Urothelium cell line (cell line): Measurements from ENCODE around the gene RPLP2.

Experiments
- DNase-seq: peaks from one replicate; pipeline ENCODE4 v3.0.0; 2011; ENCODE audit warnings: low spot score, mixed read lengths
- FAIRE-seq: peaks from 2 replicates; lab custom pipeline; 2011; peaks lifted over from hg19 to GRCh38; lab: Jason Lieb, UNC

RPLP2 gene

GRCh38 chr11:846496-847098, 36.8 kb downstream of the RPLP2 start:
- FAIRE-seq (no peak), DNase-seq (no peak)

GRCh38 chr11:847876-848275, 38.1 kb downstream of the RPLP2 start:
- DNase-seq (no peak), FAIRE-seq (no peak)

DNA sequence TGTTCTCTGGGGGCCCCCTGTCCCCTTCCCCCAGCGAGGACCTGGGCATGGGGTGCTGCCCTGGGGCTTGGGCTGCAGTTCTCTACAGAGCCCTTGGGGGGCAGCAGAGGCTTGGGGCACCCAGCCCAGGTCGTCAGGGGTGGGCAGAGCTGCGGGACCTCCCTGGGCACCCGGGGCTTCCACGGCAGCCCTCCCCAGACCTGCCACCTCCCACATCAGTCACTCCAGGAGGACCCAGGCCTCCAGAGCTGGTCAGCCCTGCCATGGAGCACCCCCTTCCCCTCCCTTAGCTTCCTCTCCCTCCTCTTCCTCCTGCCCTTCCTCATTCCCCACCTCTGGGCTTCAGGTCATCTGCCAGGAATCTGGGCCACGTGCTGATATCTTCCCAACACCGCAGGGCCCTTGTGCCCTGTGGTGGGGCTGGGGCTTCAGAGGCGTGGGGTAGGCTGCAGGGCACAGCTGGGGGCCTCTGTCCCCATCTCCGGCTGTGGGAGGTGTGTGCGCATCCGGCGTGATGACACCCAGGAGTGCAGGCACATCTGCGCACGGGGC, 38.7 kb downstream of the RPLP2 start:
- FAIRE-seq: no peak
- DNase-seq: peak; percentile 27

- DNase-seq (no peak), FAIRE-seq (no peak)
Observed at GRCh38 chr11:849104-849824, 39.5 kb downstream of the RPLP2 start.

DNA sequence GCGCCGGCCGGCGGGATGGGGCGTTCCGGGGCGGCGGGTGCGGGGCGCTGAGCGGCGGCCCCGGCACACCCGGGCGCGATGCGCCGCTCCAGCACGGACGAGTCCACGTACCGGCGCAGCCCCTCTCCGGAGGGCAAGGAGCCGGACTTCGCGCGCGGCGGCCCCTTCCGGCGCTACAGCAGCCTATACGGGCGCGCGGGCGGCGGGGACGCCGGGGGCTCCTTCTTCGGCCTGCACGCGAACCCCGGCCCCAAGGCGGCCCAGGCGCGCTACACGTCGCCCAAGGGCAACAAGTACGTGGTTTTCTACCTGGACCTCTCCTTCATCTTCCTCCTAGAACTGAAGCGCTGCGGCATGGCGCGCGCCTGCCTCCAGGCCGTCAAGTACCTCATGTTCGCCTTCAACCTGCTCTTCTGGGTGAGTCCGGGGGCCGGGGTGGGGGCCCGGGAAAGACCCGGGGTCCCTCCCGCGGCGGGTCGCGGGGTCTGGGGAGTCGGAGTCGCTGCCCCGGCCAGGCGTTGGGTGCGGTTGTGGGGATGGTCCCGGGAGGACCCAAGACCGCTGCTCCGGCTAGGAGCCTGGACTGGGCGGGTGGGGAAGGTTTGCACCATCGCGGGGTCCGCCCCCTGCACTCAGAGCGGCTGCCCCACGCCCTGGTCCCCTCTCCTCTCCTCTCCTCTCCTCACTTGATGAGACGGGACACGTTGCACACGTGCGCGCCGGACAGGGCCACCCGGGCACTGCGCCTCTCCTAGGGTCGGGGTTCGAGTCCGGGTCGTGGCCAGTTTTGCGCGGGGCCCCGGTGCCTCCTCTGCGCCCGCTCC, 40.4 kb downstream of the RPLP2 start:
- FAIRE-seq (no peak), DNase-seq (no peak)

GRCh38 chr11:850775-851763, 41.3 kb downstream of the RPLP2 start:
- DNase-seq (no peak), FAIRE-seq (no peak)

GRCh38 chr11:852762-853161, 43.0 kb downstream of the RPLP2 start:
- no peak for FAIRE-seq
- no peak for DNase-seq

GRCh38 chr11:853682-854448, 44.1 kb downstream of the RPLP2 start:
- no peak for FAIRE-seq
- no peak for DNase-seq

DNA sequence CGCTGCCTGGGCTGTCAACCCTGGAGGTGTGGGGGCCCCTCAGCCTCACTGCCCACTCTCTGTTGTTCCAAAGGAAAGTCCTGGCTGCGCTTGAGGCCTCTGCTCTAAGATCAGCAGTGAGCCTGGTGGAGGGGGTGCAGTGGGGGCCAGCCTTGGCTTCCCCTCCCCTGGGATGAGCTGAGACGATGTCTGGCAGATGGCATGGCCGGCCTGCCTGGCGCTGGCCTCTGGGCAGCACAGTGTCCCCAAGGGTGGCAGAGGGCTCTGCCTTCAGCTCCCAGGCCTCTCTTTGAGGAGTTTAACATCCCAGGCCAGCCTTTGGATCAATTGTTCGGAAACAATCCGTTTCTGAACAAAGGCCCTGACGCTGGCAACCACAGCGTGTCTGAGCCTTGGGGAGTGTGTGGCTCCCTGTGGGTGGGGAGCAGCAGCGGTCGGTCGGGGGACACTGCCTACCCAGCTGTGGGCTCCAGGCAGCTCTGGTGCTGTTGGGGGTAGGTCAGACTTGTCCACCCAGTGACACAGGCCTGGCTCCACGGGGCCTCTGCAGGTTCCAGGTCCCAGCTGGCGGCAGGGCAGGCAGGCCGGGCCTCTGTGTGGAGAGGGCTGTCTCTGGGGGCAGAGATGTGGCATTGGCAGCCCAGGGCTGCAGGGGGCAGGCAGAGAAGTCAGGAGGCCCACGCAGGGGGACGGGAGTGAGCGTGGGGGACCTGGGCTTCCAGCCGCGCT, 45.0 kb downstream of the RPLP2 start:
- no peak for FAIRE-seq
- DNase-seq: no peak

- no peak for DNase-seq
- FAIRE-seq: no peak
Observed at GRCh38 chr11:855330-855674, 45.5 kb downstream of the RPLP2 start.

DNA sequence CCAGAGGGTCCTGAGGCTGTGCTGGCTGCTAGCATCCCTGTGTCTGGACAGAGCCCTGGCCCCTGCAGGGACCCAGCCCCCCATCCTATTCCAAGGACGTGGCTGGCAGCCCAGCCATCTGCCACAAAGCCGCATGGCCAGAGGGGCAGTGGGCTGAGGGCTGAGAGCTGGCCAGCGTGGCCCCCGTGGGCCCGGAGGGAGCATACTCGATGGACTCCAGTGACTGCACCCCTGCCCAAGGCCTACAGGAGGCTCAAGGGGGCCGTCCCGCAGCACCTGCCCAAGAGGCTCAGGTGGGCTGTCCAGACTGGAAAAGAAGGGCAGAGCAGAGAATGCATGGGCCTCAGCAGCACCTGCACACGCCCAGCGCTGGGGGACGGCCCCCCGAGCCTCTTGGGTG, 46.0 kb downstream of the RPLP2 start:
- no peak for FAIRE-seq
- DNase-seq: no peak

DNA sequence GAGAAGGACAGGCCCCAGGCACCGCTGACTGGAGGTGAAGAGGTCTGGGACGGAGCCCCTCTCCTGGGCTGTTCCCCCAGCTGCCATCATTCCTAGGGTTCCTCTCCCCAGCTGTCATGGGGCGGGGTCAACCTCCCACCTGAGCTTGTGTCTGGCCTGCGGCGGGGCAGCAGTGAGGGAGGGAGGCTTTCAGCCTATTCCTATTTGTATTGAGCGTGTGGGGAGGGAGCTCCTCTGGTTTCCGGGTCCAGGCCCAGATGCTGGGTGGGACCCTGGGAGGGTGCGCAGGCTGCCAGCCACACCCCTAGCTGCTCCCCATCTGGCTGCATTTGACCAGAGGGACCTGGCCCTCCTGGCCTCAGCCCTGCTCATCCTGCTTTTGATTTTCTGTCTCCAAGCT, 46.6 kb downstream of the RPLP2 start:
- FAIRE-seq: no peak

DNA sequence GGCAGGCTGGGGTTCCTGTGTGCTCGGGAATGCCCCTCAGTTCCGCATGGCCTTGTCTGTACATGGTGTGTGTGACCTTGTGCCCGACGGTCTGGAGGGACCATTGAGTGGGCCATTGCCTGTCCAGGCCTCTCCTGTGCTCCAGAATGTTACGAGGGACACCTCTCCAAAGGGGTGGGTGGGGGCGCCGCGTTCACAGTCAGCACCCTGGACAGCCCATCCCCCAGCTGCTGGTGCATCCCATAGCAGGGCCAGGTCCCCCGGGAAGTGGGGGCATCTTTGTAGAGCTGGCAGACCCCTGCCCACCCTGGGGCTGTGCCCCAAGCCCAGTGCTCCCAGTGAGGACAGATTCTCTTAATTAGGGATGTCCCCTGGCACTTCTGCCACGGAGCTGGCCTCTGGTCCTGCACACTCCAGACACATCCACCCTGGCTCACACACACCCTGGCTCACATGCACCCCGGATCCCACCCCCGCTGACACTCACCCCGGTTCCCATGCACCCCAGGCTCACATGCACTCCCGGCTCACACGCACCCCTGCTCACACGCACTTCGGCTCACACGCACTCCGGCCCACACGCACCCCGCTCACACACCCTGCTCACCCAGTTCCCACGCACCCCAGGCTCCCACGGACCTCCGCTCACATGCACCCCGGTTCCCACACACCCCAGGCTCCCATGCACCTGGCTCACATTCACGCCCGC, 48.4 kb downstream of the RPLP2 start:
- FAIRE-seq (no peak), DNase-seq (no peak)

More for the DNA sequence above, 46.6 kb downstream of the RPLP2 start:
- no peak for DNase-seq

DNA sequence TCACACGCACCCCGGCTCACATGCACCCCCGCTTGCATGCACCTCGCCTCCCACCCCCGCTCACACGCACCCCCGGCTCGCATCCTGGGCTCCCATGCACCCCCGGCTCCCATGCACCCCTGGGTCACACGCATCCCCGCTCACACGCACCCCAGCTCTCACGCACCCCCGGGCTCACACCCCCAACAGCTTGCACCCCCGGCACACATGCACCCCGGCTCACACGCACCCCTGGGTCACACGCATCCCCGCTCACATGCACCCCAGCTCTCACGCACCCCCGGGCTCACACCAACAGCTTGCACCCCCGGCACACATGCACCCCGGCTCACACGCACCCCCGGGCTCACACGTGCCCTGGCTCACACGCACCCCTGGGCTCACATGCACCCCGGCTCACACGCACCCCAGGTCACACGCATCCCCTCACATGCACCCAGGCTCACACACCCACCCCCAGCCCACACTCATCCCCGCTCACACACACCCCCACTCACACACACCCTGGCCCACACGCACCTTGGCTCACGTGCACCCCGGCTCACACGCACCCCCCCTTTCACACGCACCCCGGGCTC, 49.1 kb downstream of the RPLP2 start:
- DNase-seq: no peak
- FAIRE-seq: no peak

- FAIRE-seq (no peak), DNase-seq (no peak)
Observed at GRCh38 chr11:859394-860131, 49.8 kb downstream of the RPLP2 start.

DNA sequence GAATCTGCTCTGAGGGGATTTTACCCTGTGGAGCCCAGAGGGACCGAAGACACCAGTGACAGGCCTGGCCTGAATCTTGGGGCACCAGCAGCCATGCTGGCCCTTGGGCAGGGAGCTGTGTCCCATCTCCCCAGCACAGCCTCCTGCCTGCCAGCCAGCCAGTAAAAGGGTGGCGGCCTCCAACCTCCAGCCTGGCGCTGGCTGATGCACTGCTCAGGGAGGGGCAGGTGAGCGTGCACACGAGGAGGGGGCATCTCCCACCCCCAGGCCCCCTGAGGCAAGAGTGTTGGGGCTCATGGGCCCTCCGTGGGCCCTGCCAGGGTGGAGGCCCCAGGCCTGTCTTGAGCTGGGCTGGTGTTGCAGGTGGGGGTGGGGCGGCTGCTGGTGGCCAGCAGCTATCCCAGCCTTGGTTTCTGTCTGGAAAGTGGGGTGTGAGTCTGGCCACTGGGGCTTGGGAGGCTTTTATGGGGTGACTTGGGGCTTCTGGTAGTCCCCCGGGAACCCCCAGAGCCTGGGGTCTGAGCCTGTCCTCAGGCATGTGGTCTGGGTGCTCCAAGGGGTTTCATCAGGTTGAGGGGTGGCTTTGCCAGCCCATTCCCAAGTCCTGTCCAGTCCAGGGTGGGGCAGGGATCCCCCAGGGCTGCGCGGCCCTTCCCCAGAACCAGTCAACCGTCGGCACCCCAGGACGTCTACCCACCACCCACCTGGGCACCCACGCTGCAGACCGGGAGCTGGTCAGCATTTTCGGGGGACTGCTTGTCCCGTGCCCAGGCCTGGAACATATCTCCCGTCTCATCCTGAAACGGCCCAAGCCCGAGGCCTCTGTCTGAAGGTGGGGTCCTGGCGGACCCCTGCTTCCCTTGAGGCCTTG, 50.7 kb downstream of the RPLP2 start:
- no peak for FAIRE-seq
- DNase-seq: no peak

- no peak for FAIRE-seq
- DNase-seq: no peak
Observed at GRCh38 chr11:861105-861479, 51.3 kb downstream of the RPLP2 start.
